BE2C (cell line): ENCODE data around the gene ZNF593OS.

Experiments used
- DNase-seq: peaks from one replicate; pipeline ENCODE4 v3.0.0-alpha.2; 2020
- H3K27me3 ChIP-seq: fragments of 250-450 bp; sonication (Bioruptor Pico); 2 replicates; pipeline ENCODE4 v1.5.1; 2020; ENCODE audit warnings: mild to moderate bottlenecking
- H3K36me3 ChIP-seq: fragments of 250-450 bp; sonication (Bioruptor Pico); 2 replicates; pipeline ENCODE4 v1.5.1; 2020; ENCODE audit warnings: mild to moderate bottlenecking
- H3K4me1 ChIP-seq: fragments of 250-450 bp; sonication (Bioruptor Pico); 2 replicates; pipeline ENCODE4 v1.5.1; 2020
- H3K4me3 ChIP-seq: 2 replicates; pipeline ENCODE4 v1.5.1; 2011; ENCODE audit warnings: low read depth, low read length
- H3K9me3 ChIP-seq: fragments of 250-450 bp; sonication (Bioruptor Pico); 2 replicates; pipeline ENCODE4 v1.5.1; 2020
- CTCF ChIP-seq: IDR thresholded peaks from 2 replicates; pipeline ENCODE4 v1.5.1; 2012; ENCODE audit warnings: mild to moderate bottlenecking, low read depth, low read length

The ZNF593OS gene

GRCh38 chr1:26134466-26134865 lies 37.2 kb downstream of the ZNF593OS start:
- no peaks in the 10 kb centered on the region for H3K36me3 ChIP-seq
- DNase-seq, result no peak
- H3K4me1 ChIP-seq, result no peaks in the 10 kb centered on the region
- no peak for TF ChIP-seq CTCF
- H3K9me3 ChIP-seq, result no peaks in the 10 kb centered on the region
- no peak overlapping the region for H3K4me3 ChIP-seq
- H3K27me3 ChIP-seq, result no peaks in the 10 kb centered on the region

- DNase-seq, result no peak
- TF ChIP-seq CTCF, result no peak
- H3K27me3 ChIP-seq, result no peaks in the 10 kb centered on the region
- no peaks in the 10 kb centered on the region for H3K36me3 ChIP-seq
- no peaks in the 10 kb centered on the region for H3K4me1 ChIP-seq
- no peak overlapping the region for H3K4me3 ChIP-seq
- no peaks in the 10 kb centered on the region for H3K9me3 ChIP-seq
These were observed 38.8 kb downstream of the ZNF593OS start for GRCh38 chr1:26132834-26133167.

GRCh38 chr1:26132128-26132833 lies 39.4 kb downstream of the ZNF593OS start:
- no peak overlapping the region for H3K4me3 ChIP-seq
- H3K9me3 ChIP-seq, result no peaks in the 10 kb centered on the region
- no peaks in the 10 kb centered on the region for H3K27me3 ChIP-seq
- no peaks in the 10 kb centered on the region for H3K36me3 ChIP-seq
- DNase-seq, result no peak
- TF ChIP-seq CTCF, result no peak
- no peaks in the 10 kb centered on the region for H3K4me1 ChIP-seq

GRCh38 chr1:26130695-26131094 lies 40.9 kb downstream of the ZNF593OS start:
- no peak for DNase-seq
- Histone ChIP-seq H3K4me3 (no peak overlapping the region), H3K36me3 (no peaks in the 10 kb centered on the region), H3K27me3 (no peaks in the 10 kb centered on the region), H3K9me3 (no peaks in the 10 kb centered on the region), H3K4me1 (no peaks in the 10 kb centered on the region)
- no peak for TF ChIP-seq CTCF

GRCh38 chr1:26129778-26130177 lies 41.9 kb downstream of the ZNF593OS start:
- Histone ChIP-seq H3K4me1 (no peaks in the 10 kb centered on the region), H3K9me3 (no peaks in the 10 kb centered on the region), H3K36me3 (no peaks in the 10 kb centered on the region), H3K4me3 (no peak overlapping the region), H3K27me3 (no peaks in the 10 kb centered on the region)
- no peak for TF ChIP-seq CTCF
- DNase-seq, result no peak

- no peaks in the 10 kb centered on the region for H3K36me3 ChIP-seq
- no peaks in the 10 kb centered on the region for H3K4me1 ChIP-seq
- no peak for DNase-seq
- H3K9me3 ChIP-seq, result no peaks in the 10 kb centered on the region
- H3K4me3 ChIP-seq, result no peak overlapping the region
- no peak for TF ChIP-seq CTCF
- H3K27me3 ChIP-seq, result no peaks in the 10 kb centered on the region
These were observed 44.1 kb downstream of the ZNF593OS start for GRCh38 chr1:26127235-26128163.
